Measurements from ENCODE around the gene SLAMF8. TPM values are rescaled to one million over a fixed set of nuclear protein-coding genes. Genes with fewer than 3 reads are reported as not detected.
A peak's percentile ranks its signal among the peaks of the same experiment; 100 is the strongest.

The SLAMF8 gene
- total RNA-seq, 2 donors from 2014 or later, result 1.5 to 1.9 TPM

DNA sequence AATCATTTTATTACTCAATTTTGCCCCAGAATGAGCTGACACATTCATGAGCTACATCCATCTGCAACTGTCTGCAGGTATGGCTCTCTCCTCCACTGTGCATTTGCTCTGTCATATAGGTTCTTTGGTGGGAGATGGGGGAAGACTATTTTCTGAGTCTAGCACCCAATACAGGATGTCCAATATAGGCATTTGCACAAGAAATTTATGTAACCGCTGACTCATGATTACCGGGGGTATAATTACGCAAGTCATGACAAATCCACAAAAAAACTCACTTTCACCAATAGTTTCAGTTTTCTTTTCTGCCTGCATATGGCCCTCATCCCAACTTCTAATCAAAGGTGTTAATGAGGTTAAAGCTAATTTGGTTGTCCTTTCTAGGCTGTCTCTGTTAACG lies 53.3 kb downstream of the SLAMF8 start:
- no peak for TF ChIP-seq CTCF (IDR thresholded peaks at IDR 0.05)
- intact Hi-C loops (cut with DNase I), result no loop called here
- Histone ChIP-seq H3K9me3 (no peaks in the 10 kb centered on the region), H3K4me1 (no peaks in the 10 kb centered on the region), H3K27ac (no peak overlapping the region), H3K27me3 (no peaks in the 10 kb centered on the region), H3K9ac (ENCODE audit: low read depth in 2 of 2, low read length in 2 of 2) (no peak overlapping the region), H3K36me3 (no peaks in the 10 kb centered on the region), H3K4me3 (no peak overlapping the region)
- DNase-seq, result no peak

DNA sequence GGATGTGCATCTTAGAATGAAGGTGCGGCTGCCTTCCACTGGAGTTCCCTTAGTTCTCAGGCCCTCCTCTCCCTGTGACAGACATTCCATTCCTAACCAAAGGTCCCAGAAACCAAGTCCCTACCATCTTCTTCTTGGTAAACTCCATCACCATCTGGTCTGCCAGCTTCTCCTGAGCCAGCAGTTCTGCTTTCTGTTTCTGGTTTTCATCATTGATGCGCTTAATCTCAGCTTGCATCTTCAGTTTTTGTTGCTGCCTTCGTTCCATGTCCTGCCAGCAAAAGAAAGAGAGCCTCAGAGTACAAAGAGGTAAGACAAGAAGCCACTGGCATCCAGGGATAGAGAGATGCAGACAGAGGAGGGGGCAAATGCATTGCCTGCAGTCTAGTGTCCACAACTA lies 53.8 kb downstream of the SLAMF8 start:
- Histone ChIP-seq H3K27ac (no peak overlapping the region), H3K4me3 (no peak overlapping the region), H3K9me3 (no peaks in the 10 kb centered on the region), H3K9ac (ENCODE audit: low read depth in 2 of 2, low read length in 2 of 2) (no peak overlapping the region), H3K27me3 (no peaks in the 10 kb centered on the region), H3K36me3 (no peaks in the 10 kb centered on the region), H3K4me1 (no peaks in the 10 kb centered on the region)
- no peak for TF ChIP-seq CTCF (IDR thresholded peaks at IDR 0.05)
- intact Hi-C loops (cut with DNase I), result no loop called here
- DNase-seq, result no peak

- Histone ChIP-seq H3K9me3 (no peaks in the 10 kb centered on the region), H3K4me1 (no peaks in the 10 kb centered on the region), H3K4me3 (no peak overlapping the region), H3K9ac (ENCODE audit: low read depth in 2 of 2, low read length in 2 of 2) (peak overlapping the region in 1 of 2 donors; percentile 36), H3K36me3 (no peaks in the 10 kb centered on the region), H3K27me3 (no peaks in the 10 kb centered on the region), H3K27ac (peak overlapping the region; percentile 45)
- intact Hi-C loops (cut with DNase I), result no loop called here
- no peak for TF ChIP-seq CTCF (IDR thresholded peaks at IDR 0.05)
- DNase-seq, result peak; percentile 99
Observed at GRCh38 chr1:159881622-159882526, 55.2 kb downstream of the SLAMF8 start.

- no peak for TF ChIP-seq CTCF (IDR thresholded peaks at IDR 0.05)
- H3K9ac ChIP-seq (ENCODE audit: low read depth in 2 of 2, low read length in 2 of 2), result no peak overlapping the region
- H3K9me3 ChIP-seq, result no peaks in the 10 kb centered on the region
- DNase-seq, result no peak
- no peaks in the 10 kb centered on the region for H3K36me3 ChIP-seq
- H3K4me1 ChIP-seq, result no peaks in the 10 kb centered on the region
- peak overlapping the region; percentile 45 for H3K27ac ChIP-seq
- no peaks in the 10 kb centered on the region for H3K27me3 ChIP-seq
- no peak overlapping the region for H3K4me3 ChIP-seq
- intact Hi-C loops (cut with DNase I), result no loop called here
Observed at GRCh38 chr1:159882527-159882862, 55.8 kb downstream of the SLAMF8 start.

DNA sequence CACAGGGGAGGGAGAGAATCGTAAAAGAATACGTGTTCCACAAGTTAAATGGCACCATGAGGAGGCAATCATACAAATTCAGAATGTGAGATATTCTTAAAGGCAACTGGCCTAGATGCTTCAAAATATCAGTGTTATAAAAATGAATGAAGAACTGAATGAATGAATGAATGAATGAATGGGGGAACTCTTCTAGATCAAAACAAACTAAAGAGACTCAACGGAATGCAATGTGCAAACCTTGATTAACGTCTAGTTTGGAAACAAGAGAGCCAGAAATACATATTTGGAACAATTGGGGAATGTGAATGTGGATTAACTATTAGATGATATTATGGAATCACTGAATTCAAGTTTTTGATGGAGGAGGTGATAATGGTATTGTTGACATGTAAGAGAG lies 56.5 kb downstream of the SLAMF8 start:
- H3K4me3 ChIP-seq, result no peak overlapping the region
- intact Hi-C loops (cut with DNase I), result no loop called here
- no peak overlapping the region for H3K9ac ChIP-seq (ENCODE audit: low read depth in 2 of 2, low read length in 2 of 2)
- H3K27ac ChIP-seq, result no peak overlapping the region
- no peak for TF ChIP-seq CTCF (IDR thresholded peaks at IDR 0.05)
- H3K36me3 ChIP-seq, result no peaks in the 10 kb centered on the region
- no peak for DNase-seq
- no peaks in the 10 kb centered on the region for H3K4me1 ChIP-seq
- H3K9me3 ChIP-seq, result no peaks in the 10 kb centered on the region
- H3K27me3 ChIP-seq, result no peaks in the 10 kb centered on the region
